Keratinocyte (primary cell): Measurements from ENCODE around the gene MEX3C. TPM values are rescaled to one million over a fixed set of nuclear protein-coding genes. Genes with fewer than 3 reads are reported as not detected.

ENCODE experiments used
- DNase-seq: peaks from one replicate; pipeline ENCODE4 v3.0.0-alpha.2; 2011; ENCODE audit warnings: low read depth, missing footprints, low spot score
- FAIRE-seq: peaks from 2 replicates; lab custom pipeline; 2011; peaks lifted over from hg19 to GRCh38; lab: Jason Lieb, UNC
- H2AFZ ChIP-seq: 2 replicates; pipeline ENCODE4 v1.6.0; 2012; ENCODE audit warnings: low read length, control low read depth, inconsistent platforms; ENCODE audit not compliant: control insufficient read depth
- H3K27ac ChIP-seq: 2 replicates; pipeline ENCODE4 v1.5.1; 2011; ENCODE audit warnings: low read length; ENCODE audit not compliant: control insufficient read depth, insufficient read depth
- H3K27me3 ChIP-seq: 3 replicates; pipeline ENCODE4 v1.6.0; 2011; ENCODE audit warnings: low read length; ENCODE audit not compliant: control insufficient read depth, insufficient read depth; ENCODE audit errors: extremely low read depth
- H3K36me3 ChIP-seq, 2 experiments: 2 replicates in 1 of 2; 3 replicates in 1 of 2; pipeline ENCODE4 v1.5.1; 2011; ENCODE audit warnings: low read length in 2 of 2, mild to moderate bottlenecking in 1 of 2; ENCODE audit not compliant: control insufficient read depth in 2 of 2, insufficient read depth in 2 of 2; ENCODE audit errors: extremely low read depth in 1 of 2
- H3K4me1 ChIP-seq: 3 replicates; pipeline ENCODE4 v1.5.1; 2011; ENCODE audit warnings: low read length; ENCODE audit not compliant: control insufficient read depth, insufficient read depth; ENCODE audit errors: extremely low read depth
- H3K4me2 ChIP-seq: 3 replicates; pipeline ENCODE4 v1.6.0; 2011; ENCODE audit warnings: low read depth, low read length; ENCODE audit not compliant: control insufficient read depth, insufficient read depth; ENCODE audit errors: extremely low read depth
- H3K4me3 ChIP-seq, 3 experiments: fragments of 200-600 bp in 1 of 3; sonication (generic) in 1 of 3; 2 replicates in 2 of 3; 3 replicates in 1 of 3; pipeline ENCODE4 v1.5.1; 2011 to 2016; ENCODE audit warnings: low read length in 3 of 3, mild to moderate bottlenecking in 3 of 3, control low read depth in 2 of 3, inconsistent platforms in 1 of 3, low read depth in 1 of 3, mixed read lengths in 1 of 3, mixed run types in 1 of 3, moderate library complexity in 1 of 3; ENCODE audit not compliant: control insufficient read depth in 2 of 3, insufficient read depth in 2 of 3; ENCODE audit errors: extremely low read depth in 1 of 3
- H3K79me2 ChIP-seq: 2 replicates; pipeline ENCODE4 v1.6.0; 2012; ENCODE audit warnings: low read length; ENCODE audit not compliant: control insufficient read depth, insufficient read depth
- H3K9ac ChIP-seq: 3 replicates; pipeline ENCODE4 v1.6.0; 2011; ENCODE audit warnings: low read length; ENCODE audit not compliant: control insufficient read depth, insufficient read depth; ENCODE audit errors: extremely low read depth
- H3K9me1 ChIP-seq: 3 replicates; pipeline ENCODE4 v1.6.0; 2011; ENCODE audit warnings: low read length; ENCODE audit not compliant: control insufficient read depth, insufficient read depth; ENCODE audit errors: extremely low read depth
- H3K9me3 ChIP-seq: 2 replicates; pipeline ENCODE4 v1.5.1; 2012; ENCODE audit warnings: low read depth, low read length; ENCODE audit not compliant: control insufficient read depth
- H4K20me1 ChIP-seq: 3 replicates; pipeline ENCODE4 v1.6.0; 2011; ENCODE audit warnings: low read length; ENCODE audit not compliant: control insufficient read depth, insufficient read depth; ENCODE audit errors: extremely low read depth
- CTCF ChIP-seq, 3 experiments: IDR thresholded peaks in 1 of 3; conservative IDR thresholded peaks in 1 of 3; optimal IDR thresholded peaks in 1 of 3; 2 replicates in 2 of 3; 3 replicates in 1 of 3; pipeline versions ENCODE3 to v1.5.1; 2011; ENCODE audit warnings: low read length in 3 of 3, mild to moderate bottlenecking in 3 of 3, moderate library complexity in 2 of 3, control low read depth in 1 of 3, inconsistent platforms in 1 of 3; ENCODE audit not compliant: insufficient read depth in 2 of 3; ENCODE audit errors: extremely low read depth in 1 of 3
- EZH2 ChIP-seq: IDR thresholded peaks from one replicate; pipeline ENCODE4 v1.6.1; 2012; ENCODE audit warnings: inconsistent platforms, mild to moderate bottlenecking, low read length, moderate library complexity
- dilution Hi-C: fragments of 300-500 bp; cut with MboI; formaldehyde crosslinking; loops from one replicate; pipeline ENCODE4 v1.7.0; 2020; ENCODE audit warnings: low sequenced_read_pairs; ENCODE audit not compliant: extremely low pct_ligation_motif_present
- polyA plus RNA-seq, 5 experiments: library from polyadenylated mRNA; depleted of rRNA in 3 of 5; stranded (reverse) in 3 of 5; stranded (forward) in 1 of 5; unstranded in 1 of 5; fragments of >200 nt; gene quantifications; 1 replicate in 1 of 5; 2 replicates in 3 of 5; 3 replicates in 1 of 5; pipeline versions ENCODE4 v1.2.1 to v1.2.3, GENCODE V29; 2011 to 2012; ENCODE audit warnings: missing spikeins in 2 of 5, low read depth in 1 of 5, low replicate concordance in 1 of 5

MEX3C gene
- polyA plus RNA-seq, 1 donor (not counting 4 experiments of a cell fraction or from before 2014, with no cell fraction given): 75.1 TPM

GRCh38 chr18:51171223-51171622 lies 26.3 kb downstream of the MEX3C start:
- Histone ChIP-seq H3K27ac (no peak overlapping the region), H3K4me1 (no peaks in the 10 kb centered on the region), H3K9ac (no peak overlapping the region), H3K79me2 (peaks cover 8% of the 10 kb centered on the region), H3K9me3 (no peaks in the 10 kb centered on the region), H3K27me3 (no peaks in the 10 kb centered on the region), H2AFZ (no peak overlapping the region), H3K4me3 (no peak overlapping the region), H3K4me2 (no peak overlapping the region), H3K9me1 (no peaks in the 10 kb centered on the region), H4K20me1 (no peaks in the 10 kb centered on the region), H3K36me3 (peaks cover 0 to under 1% of the 10 kb centered on the region in 2 experiments)
- no peak for DNase-seq
- FAIRE-seq: no peak
- dilution Hi-C loops: no loop called here
- TF ChIP-seq CTCF (optimal IDR thresholded peaks at IDR 0.05 in 1 of 3, IDR thresholded peaks at IDR 0.05 in 1 of 3, conservative IDR thresholded peaks at IDR 0.05 in 1 of 3; ENCODE audit: extremely low read depth in 1 of 3, insufficient read depth in 2 of 3, low read length in 3 of 3) (no peak), EZH2 (no peak)

DNA sequence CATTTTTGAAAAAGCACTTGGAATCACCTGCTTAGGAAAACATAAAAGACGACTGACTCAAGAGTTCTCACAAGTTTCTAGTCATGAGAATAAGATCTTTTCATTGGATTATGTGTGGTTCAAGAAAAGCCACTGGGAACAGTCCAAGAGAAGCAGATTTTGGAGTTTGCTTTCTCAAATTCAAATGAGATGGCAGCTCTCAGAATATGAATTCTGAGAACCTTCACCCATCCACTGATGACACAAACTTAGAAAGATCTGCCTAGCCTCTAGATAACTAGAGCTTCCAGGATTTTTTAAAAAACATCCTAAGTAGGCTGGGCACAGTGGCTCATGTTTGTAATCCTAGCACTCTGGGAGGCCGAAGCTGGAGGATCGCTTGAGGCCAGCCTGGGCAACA lies 26.8 kb downstream of the MEX3C start:
- H3K79me2 ChIP-seq: peaks cover 5% of the 10 kb centered on the region
- H3K9ac ChIP-seq: no peak overlapping the region
- H4K20me1 ChIP-seq: no peaks in the 10 kb centered on the region
- TF ChIP-seq CTCF (optimal IDR thresholded peaks at IDR 0.05 in 1 of 3, IDR thresholded peaks at IDR 0.05 in 1 of 3, conservative IDR thresholded peaks at IDR 0.05 in 1 of 3; ENCODE audit: extremely low read depth in 1 of 3, insufficient read depth in 2 of 3, low read length in 3 of 3): no peak
- no peak for TF ChIP-seq EZH2
- no peak overlapping the region for H3K4me3 ChIP-seq
- H3K4me2 ChIP-seq: no peak overlapping the region
- H3K27me3 ChIP-seq: no peaks in the 10 kb centered on the region
- no peaks in the 10 kb centered on the region for H3K9me3 ChIP-seq
- dilution Hi-C loops: no loop called here
- no peak overlapping the region for H2AFZ ChIP-seq
- no peaks in the 10 kb centered on the region for H3K36me3 ChIP-seq
- H3K9me1 ChIP-seq: no peaks in the 10 kb centered on the region
- no peak for DNase-seq
- H3K27ac ChIP-seq: no peak overlapping the region
- H3K4me1 ChIP-seq: no peaks in the 10 kb centered on the region
- no peak for FAIRE-seq
